GM18858 (cell line): ENCODE data around the gene ADAMTS17.

Experiments used
- ATAC-seq: cut with Tn5 transposase; IDR thresholded peaks from one replicate; pipeline ENCODE4 v1.9.1; 2021; ENCODE audit not compliant: unreplicated experiment

ADAMTS17 gene

DNA sequence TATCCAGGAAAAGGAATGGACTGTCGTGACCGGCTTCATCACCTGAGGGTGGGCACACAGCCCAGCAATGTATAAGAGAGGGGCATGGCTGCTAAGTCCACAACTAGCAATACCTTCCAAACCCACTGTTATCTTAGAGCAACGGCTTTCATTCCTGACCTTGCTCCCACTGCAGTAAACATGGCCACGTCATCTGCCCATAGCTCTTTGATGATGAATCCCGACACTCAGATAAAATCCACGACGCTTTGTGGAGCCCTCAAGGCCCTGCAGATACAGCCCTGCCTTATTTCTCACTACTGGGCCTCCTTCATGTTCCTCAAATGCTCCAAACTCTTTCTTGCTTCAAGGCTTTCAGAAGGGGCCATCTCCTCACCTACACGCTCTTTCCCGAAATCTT, 114.0 kb downstream of the ADAMTS17 start:
- ATAC-seq: no peak

DNA sequence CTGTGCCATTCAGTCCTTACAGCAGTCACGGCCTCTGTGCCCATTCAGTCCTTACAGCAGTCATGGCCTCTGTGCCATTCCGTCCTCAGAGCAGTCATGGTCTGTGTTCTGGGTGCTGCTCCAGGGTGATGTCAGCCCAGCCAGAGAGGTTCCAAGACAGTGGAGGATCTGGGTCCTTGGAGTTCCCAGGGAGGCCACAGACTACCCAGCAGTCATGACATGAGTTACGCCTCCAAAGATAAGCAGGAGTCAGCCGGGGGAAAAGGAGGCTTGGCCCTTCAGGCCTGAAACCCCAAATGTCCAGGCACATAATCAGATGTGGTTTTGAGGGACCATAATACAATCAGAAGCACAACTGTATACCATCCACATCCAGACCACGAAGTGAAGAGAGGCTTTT, 115.7 kb downstream of the ADAMTS17 start:
- no peak for ATAC-seq

DNA sequence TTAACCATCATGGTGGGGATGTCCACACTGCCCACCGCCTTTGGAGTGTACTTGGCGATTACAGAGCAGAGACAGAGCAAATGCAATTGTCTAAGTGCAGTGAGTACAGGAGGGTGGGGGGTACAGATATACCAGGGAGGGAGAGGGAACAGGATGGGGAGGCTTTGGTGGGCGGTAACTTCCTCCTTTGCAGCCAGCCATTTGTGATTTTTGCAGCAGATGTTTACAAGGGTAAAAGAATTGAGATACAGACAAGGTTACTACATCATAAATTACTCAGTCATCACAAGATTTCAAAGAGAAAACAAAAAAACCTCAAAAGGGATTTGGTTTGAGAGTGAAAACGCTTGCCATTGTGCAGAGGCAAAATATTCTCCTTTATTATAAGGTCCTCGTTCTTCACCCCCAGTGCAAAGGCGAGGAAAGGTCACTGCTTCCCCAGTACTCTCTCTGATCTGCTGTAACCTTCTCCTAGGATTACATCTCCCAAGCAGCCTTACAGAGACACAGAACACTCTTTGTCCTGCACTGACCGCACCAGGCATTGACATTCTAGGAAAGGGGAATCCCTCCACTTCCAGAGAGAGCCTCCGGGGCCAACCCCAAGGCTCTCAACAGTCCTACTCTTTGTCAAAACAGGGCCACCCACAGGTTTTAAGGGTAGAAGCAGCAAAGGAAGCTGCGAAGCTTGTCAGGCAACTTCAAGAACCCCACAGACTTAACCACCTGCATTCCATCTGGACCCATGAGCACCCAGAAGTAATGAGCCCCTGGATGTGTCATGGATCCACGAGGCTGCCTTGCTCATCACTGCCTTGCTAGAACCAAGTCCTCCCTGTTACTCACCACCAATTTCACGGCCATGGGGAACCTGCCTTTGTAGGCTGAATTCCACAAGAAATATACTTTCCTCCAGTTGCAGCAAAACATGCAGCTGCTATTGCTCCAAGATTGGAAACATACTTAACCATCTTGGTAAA, 117.3 kb downstream of the ADAMTS17 start:
- ATAC-seq: no peak

DNA sequence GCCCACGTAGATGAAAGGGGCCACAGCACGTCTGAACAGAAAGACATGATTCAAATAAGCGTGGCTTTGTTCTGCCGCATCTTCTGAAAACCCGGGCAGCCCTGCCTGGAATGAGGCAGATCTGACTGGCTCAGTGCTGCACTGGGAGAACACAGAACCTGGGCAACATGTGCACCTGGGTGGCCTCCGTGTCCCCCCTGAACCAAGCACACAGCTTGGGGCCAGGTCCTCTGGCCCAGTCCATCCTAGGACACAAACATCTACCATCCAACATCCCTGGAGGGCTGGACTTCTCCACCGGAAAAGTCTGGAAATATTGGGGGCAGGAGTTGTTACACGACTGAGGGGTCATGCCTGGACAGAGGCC, 119.4 kb downstream of the ADAMTS17 start:
- no peak for ATAC-seq

DNA sequence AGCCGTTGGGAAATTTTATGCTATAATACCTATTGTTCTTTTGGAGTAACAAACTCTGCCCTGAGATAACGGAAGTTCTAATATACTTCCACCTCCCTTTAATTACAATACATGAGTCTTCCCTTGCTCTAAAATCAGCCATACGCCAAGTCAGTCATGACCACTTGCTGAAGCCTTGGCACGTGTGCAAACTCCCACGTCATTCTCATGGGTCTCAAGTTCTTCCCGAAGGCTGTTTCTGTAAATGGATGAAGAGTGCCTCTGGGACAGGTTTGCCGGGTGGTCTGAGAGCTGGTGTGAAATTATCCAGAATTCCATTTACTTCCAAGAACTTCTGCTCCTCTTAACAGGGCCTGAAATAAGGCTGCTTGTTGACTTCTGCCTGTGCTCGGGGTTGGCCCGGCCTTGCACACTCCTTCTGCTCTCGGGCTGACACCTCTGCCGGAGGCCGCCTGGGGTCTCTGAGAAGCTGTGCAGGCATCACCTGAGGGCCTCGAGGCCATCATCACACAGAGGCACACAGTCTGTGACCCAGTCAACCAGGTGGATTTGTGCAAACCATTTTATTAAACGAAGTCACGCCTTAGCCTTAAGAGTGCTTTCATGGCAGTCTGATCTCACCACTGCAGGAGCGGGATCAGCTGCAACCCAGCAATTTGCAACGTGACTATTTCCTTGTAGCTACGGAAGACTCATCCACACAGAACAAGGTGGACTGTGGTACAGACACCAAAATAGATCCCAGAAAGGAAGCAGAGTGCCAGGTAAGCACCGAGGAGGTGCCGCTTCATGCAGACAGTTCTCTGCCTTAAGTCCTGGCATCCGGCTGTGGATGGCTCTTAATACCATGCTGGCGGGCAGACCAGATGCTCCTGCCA, 120.1 kb downstream of the ADAMTS17 start:
- ATAC-seq: no peak

DNA sequence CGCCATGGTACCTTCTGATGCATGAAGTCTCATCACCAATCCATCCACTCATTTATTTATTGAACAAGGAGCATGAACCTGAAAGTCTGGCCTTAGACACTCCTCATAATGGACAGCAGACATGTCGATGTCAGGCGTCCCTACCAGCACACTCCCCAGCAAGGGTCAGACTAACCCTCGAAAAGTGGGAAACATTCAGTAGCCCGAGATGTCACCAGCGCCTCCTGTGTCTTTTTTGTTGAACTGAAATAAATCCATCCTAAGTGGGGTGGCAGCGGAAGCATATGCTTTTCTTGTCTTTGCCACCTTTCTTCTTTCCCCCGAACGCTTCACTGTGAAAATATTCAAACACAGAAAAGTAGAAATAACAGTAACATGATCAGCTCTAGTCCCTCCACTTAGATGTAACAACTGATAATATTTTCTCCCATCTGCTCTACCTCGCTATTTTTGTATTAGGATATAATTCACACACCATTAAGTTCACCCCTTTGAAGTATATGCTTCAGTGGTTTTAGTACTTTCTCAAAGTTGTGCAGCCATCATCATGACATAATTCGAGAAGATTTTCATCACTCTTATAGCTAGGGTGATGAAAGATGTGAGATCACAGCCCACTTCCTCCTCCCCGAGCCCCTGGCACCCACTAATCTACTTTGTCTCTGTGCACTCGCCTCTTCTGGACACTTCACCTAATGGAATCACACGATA, 121.6 kb downstream of the ADAMTS17 start:
- no peak for ATAC-seq

DNA sequence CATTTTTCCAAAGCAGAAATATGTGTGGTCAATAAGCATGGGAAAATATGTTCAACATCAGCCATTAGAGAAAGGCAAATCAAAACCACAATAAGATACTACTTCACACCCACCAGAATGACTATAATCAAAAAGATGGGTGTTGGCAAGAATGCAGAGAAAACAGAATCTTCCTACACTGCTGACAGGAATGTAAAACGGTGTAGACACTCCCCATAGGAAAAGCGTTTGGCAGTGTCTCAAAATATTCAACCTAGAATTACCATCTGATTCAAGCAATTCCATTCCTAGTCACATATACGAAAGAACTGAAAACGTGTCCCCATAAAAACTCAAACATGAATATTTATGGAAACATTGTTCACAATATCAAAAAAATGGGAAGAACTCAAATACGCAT, 123.3 kb downstream of the ADAMTS17 start:
- ATAC-seq: no peak

DNA sequence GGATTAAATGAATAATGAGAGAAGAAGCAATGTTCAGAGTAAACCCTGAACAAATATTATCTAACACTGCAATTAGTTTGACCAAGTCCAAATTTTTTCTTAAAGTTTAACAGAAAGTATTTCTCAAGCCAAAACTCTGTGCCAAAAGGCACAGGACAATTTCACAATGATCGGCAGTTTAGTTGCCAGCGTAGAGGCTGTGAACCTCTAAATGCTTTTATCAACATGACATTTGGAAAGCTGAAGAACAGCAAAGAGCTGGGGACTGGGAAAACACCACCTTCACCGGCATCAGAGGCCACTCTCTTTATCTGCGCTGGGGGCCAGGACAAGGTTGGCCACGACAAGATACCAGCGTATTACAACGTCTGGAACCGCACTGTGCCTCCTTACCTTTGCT, 125.6 kb downstream of the ADAMTS17 start:
- no peak for ATAC-seq

DNA sequence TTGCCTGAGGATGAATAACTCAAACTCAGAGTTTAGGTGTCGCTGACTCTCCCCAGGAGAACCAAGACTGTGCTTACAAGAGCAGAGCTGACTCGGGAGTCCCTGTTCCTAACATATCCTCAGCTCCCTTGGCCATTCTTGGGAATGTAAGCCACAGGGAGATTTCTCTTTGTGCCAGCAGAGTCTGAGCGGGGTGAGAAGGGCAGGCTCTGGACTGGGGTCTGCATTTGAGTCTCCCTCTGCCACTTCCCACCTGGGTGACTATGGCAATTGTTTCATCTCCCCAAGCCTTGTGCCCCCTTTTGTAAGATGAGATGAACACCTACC, 126.0 kb downstream of the ADAMTS17 start:
- no peak for ATAC-seq

DNA sequence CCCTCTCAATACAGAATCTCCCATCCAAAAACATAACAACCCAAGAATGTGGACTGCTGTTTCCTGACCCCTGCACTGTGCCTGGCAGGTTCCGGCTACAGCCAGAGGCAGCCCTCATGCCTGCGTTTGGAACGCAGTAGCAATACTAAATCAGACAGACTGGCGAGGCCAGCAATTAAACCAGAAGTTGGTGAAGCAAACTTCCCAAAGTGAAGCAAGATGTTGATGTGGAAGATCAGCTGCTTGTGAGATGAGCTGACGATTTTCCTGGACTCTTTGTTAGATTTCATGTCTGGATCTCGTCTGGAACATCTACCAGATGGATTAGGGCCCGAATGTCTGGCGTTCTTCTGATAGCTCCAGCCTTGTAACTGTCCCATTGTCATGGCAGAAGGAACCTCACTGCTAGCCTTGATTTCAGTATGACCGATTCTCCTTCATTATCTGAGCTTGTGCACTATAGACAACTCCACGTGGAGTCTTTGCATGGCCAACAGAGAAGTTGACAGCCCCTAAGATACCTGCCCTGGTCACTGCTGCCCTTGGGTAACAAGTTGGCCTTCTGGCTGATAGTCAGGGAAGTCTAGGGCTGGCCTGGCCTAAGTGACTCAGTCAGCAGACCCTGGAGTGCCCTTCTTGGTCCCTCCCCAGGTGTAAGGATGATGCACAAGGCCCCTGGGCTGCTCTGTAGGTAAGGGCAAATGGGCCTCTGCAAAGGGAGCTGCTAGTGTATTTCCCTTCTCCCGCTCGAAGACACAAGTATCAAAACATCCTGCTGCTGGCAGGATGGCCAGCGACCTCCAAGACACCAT, 126.5 kb downstream of the ADAMTS17 start:
- ATAC-seq: no peak

DNA sequence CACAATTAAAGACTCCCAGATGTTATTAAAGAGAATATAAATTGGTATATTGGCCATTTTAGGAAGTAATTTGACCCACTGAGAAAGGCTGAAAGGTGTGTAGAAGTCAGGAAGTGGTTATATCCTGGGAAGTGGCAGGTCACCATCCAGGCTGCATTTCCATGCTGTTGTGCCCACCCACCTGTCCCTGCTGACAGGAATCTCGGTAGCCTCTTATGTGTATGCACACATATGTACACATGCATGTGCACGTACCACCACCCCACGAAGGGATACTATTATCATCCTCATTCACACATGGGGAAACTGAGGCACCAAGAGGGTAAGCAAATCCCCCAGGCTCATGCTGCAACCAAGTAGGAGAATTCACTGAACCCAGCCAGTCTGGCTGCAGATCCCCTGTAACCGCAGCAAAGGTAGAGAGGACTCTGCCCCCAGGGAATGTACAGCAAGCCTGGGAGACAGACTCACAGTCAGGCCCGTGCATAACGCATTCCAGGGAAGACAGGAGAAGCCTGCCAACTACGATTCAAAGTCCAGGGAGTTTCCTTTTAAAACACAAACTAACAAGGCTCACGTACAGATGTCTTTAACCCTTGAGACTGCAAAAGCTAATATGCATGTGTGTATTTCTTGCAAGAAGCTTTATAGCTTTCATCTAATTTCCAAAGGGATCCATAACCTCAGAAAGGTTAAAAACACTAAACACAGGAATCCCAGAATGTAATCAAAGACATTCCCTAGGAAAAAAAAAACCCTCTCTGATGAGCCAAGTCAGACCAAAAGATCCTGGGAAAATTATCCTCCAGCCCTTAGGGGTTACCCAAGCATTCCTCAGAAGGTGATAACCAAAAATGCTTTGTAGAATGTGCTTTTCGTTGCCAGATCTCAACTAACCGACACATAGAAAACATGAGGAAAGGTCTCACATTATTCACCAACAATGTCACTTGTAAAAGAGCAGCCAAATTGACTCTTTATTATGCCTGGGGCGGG, 129.6 kb downstream of the ADAMTS17 start:
- ATAC-seq: no peak

DNA sequence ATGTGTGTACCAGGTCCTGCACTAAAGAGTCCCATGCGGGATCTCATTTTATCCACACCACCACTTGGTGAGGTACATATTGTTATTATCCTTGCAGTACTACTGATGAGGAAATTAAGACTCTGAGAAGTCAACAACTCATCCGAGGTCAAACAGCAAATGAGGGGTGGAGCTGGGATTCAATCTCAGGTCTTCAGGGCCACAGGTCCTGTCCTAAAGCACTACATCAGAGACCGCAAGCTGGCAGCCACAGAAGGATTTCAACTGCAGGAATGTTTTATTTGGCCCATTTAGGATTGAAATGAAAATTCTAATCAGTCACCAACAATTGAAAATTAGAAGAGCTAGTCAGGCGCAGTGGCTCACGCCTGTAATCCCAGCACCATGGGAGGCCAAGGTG, 131.4 kb downstream of the ADAMTS17 start:
- ATAC-seq: no peak

DNA sequence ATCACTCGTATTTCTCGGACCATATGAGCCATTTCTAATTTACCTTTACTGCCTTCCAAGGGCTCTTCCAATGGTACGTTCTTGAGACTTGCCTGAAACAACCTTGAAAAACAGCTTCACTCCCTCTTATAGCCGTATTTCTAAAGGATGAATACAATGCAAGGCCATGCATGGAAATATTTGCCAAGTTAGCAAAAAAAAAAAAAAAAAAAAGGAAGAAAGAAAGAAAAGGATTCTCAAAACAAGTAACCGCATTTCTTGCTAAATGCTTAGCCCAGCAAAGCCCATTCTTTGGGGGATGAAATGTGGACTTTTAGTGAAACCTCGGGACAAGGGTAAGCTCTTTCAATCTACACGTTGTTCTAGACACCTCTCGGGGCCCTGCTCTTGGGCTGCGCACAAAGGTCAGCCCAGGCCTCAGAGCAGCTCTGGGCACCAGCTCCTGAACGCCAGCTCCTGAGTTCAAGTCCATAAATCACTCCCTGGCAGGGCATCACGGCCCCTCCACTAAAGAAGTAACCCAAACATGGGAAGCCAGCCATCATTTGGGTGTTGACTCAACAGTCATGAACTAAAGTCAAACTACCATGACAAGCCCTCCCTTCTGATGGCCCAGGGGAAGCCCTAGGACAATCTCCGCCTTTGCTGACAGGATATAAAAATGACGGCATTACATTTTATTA, 132.7 kb downstream of the ADAMTS17 start:
- no peak for ATAC-seq

DNA sequence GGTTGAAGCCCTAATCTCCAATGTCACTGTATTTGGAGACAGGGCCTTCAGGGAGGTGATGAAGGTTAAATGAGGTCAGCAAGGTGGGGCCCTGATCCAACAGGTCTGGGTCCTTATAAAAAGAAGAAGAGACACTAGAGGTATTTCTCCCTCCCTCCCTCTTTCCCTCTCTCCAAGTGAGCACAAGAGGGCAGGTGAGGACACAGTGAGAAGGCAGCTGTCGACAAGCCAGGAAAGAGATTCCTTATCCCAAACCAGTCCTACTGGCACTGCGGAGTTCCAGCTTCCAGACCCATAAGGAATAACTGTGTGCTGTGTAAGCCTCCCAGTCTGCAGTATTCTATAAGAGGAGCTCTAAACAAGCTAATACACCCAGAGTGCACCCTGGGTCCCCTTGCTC, 134.7 kb downstream of the ADAMTS17 start:
- no peak for ATAC-seq

DNA sequence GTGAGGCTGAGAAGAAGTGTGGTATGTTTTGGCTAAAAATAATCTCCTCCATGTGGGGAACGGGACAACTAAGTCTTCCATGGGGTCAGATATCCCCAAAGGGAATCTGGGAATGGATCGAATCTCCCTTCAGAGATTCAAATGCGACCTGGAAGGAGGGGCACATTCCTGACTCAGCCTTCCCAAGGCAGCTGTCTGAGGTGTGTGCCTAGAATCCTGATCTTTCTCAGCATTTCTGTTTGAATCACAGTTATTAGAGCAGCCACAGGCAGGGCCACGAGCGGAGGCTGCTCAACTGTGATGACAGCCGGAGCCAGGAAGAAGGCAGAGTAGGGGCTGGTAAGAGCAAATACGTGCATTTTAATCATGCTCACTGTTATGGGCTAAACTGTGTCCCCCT, 135.1 kb downstream of the ADAMTS17 start:
- ATAC-seq: no peak

DNA sequence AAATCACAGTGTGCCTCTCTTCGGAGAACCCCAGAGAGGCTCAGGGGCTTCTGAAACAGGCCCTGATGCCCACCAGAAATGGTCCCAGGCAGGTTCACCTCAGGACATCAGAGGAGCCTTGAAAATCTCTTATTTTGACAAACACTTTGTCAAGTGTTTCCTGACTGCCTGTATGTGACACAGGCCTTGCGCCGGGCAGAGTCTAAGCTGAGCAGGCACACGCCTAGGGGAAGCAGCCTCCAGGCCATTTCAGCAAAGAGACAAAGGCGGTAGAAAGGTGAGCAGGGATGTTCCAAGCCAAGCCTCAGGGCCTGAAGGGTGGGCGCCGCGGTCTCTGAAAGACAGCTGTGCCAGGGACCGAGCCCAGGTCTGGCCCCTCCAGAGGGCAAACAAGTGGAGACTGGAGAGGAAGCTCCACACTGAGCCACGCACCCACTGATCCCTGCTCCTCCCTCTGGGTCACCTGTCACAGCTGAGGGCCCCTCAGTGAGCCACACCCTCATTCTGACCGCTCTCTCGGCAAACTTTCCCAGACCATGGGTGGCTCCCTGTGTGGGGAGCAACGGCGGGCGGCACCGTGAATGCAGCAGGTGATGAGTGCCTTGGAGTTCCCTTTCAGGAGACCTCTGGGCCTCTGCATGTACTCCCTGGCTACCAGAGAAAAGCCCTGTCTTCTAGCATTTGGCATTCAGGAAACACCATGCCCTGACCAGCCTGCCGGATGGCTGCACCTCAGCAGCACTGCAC, 136.1 kb downstream of the ADAMTS17 start:
- no peak for ATAC-seq

DNA sequence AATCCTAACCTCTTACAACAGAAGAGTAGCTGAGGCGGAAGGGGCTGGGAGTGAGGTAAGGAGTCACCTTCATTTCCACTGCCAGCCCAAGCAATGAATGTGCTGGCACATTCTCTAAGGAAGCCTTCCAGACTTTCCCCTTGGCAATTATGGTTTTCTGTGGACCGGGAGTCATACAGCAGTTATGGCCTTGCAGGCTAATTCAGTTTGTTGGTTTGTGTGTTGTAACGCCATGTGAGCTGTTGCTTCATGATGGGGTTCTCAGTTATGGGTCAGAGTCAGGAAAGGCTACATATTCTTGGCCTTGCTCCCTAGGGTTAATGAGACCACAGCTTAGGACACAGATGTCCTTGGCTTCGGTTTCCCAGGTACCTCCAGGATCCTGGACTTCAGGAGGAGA, 137.0 kb downstream of the ADAMTS17 start:
- no peak for ATAC-seq

DNA sequence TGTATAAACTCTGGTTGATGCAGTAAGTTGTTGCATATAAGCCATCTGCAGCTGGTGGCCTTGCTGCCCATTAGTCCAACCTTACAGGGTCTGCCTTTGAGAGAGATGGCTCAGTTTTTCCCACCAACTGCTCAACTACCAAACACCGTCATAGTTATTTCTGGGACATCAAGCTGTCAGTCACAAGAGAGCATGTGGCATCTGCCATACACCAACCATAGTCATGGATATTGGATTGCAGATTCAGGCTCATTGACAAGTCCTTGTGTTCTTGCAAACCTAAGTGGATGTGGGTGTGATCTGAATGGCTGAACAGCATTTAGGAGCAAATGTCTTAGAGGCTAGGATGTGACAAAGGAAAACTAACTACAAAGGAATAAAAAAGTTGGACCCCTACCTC, 137.6 kb downstream of the ADAMTS17 start:
- no peak for ATAC-seq
